OCI-LY1 (cell line): ENCODE measurements around the gene EPB41.

Source experiments
- EZH2 ChIP-seq: fragments of 200-600 bp; sonication (generic), shearing (Covaris generic); IDR thresholded peaks from 2 replicates; pipeline ENCODE4 v1.8.0; 2017; ENCODE audit warnings: borderline replicate concordance, mixed run types, mild to moderate bottlenecking, antibody characterized with exemption, low read length, moderate library complexity, mixed read lengths
- TF ChIP-seq, protein P1 (sequence below): fragments of 200-600 bp; sonication (generic), shearing (Covaris generic); IDR thresholded peaks from 2 replicates; pipeline ENCODE4 v1.5.1; 2017; ENCODE audit warnings: mild to moderate bottlenecking, antibody characterized with exemption, low read length, moderate library complexity, mixed read lengths

DNA sequence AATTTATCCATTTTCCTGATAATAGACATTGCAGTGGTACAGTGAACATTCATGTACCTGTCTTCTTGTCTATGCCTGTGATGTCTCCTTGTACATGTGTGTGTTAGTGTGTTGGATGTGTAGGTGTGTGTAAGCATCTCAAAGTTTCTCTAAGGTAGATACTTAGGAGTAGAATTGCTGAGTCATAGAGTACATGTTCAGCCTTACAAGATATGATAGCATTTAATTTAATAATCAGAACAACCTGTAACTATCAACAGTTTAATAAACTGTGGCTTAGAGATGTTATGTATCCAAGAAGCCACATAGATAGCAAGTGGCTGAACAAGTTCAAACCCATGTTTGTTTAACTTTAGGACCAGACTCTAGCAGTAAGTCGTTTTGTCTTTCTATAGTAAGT, 35.6 kb downstream of the EPB41 start:
- TF ChIP-seq, protein P1, sequence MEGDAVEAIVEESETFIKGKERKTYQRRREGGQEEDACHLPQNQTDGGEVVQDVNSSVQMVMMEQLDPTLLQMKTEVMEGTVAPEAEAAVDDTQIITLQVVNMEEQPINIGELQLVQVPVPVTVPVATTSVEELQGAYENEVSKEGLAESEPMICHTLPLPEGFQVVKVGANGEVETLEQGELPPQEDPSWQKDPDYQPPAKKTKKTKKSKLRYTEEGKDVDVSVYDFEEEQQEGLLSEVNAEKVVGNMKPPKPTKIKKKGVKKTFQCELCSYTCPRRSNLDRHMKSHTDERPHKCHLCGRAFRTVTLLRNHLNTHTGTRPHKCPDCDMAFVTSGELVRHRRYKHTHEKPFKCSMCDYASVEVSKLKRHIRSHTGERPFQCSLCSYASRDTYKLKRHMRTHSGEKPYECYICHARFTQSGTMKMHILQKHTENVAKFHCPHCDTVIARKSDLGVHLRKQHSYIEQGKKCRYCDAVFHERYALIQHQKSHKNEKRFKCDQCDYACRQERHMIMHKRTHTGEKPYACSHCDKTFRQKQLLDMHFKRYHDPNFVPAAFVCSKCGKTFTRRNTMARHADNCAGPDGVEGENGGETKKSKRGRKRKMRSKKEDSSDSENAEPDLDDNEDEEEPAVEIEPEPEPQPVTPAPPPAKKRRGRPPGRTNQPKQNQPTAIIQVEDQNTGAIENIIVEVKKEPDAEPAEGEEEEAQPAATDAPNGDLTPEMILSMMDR: no peak
- no peak for TF ChIP-seq EZH2
